ENCODE results near the gene CACNA1D.

CACNA1D gene

GRCh38 chr3:53845103-53845880 lies 350.9 kb downstream of the CACNA1D start:
- no peak for DNase-seq (ENCODE audit: low read depth in 2 of 2)

GRCh38 chr3:53845881-53846133 lies 351.4 kb downstream of the CACNA1D start:
- DNase-seq (ENCODE audit: low read depth in 2 of 2): no peak

- peak in 1 of 2 donors; percentile 3 for DNase-seq (ENCODE audit: low read depth in 2 of 2)
Measured at GRCh38 chr3:53846134-53846850, 351.9 kb downstream of the CACNA1D start, which contains the start of the genes CHDH and IL17RB. Gene CHDH, minus strand, starts transcription at chr3:53846419. Its CDS starts 22,411 bp downstream, at chr3:53824008. Gene IL17RB, plus strand, starts transcription at chr3:53846568. Its CDS starts 21 bp downstream, at chr3:53846589.

GRCh38 chr3:53846851-53847155 lies 352.4 kb downstream of the CACNA1D start:
- no peak for DNase-seq (ENCODE audit: low read depth in 2 of 2)

GRCh38 chr3:53849916-53850315 lies 355.5 kb downstream of the CACNA1D start:
- no peak for DNase-seq (ENCODE audit: low read depth in 2 of 2)

- DNase-seq (ENCODE audit: low read depth in 2 of 2): no peak
Measured at GRCh38 chr3:53850895-53851294, 356.5 kb downstream of the CACNA1D start.

GRCh38 chr3:53856964-53857363 lies 362.6 kb downstream of the CACNA1D start:
- DNase-seq (ENCODE audit: low read depth in 2 of 2): no peak

GRCh38 chr3:53858096-53858741 lies 363.8 kb downstream of the CACNA1D start:
- DNase-seq (ENCODE audit: low read depth in 2 of 2): no peak

GRCh38 chr3:53859178-53859577 lies 364.8 kb downstream of the CACNA1D start:
- no peak for DNase-seq (ENCODE audit: low read depth in 2 of 2)

GRCh38 chr3:53860196-53860595 lies 365.8 kb downstream of the CACNA1D start:
- no peak for DNase-seq (ENCODE audit: low read depth in 2 of 2)

- no peak for DNase-seq (ENCODE audit: low read depth in 2 of 2)
Measured at GRCh38 chr3:53862241-53862640, 367.8 kb downstream of the CACNA1D start.

GRCh38 chr3:53863145-53863544 lies 368.7 kb downstream of the CACNA1D start:
- DNase-seq (ENCODE audit: low read depth in 2 of 2): no peak

All from stimulated activated CD8-positive, alpha-beta memory T cell treated with anti-CD3 and anti-CD28 coated beads, Interleukin-2, amount 100 ng/mL, for 48 hours (primary cell).